Measurements from ENCODE around the gene CLDN9.

DNA sequence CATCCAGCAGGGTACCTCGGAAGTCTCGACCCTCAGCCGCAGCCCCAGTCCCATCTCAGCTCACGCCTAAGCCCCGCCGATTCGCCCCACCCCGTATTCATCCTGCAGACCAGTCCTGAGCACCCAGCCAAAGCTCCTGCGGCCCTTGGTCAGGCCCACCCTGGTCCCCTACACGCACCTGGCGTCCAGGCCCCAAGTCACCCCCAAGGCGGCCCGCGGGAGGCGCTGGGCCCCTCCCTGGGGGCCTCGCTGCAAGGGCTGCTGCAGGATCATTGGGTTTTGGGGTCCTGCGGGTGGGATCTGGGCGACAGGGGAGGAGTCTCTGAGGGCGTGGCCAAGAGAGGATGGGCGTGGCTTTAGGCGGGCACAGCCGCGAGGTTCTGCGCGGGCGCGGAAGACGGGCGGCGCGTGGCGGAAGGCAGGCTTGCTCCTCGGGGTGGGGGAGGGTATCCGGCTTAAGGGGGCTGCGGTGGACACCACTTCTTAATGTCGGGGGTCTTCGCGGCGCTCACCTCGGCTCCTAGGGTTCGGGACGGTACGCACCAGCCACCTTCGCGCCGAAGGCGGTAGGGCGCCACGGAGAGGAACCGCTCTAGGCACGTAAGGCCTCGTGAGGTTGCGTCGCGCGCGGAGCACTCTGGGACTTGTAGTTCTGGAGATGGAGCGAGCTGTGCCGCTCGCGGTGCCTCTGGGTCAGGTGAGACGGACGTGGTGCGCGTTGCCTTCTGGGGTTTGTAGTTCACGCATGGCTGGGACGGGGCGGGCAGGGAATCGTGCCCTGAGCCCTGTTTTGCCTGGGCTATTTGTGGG is 11.2 kb downstream of the CLDN9 start, which contains the start of the genes HCFC1R1 and THOC6:
- TF ChIP-seq ZNF70 (CRISPR knock-in tag; IDR thresholded peaks at IDR 0.05) = no peak
- TF ChIP-seq, protein P1, sequence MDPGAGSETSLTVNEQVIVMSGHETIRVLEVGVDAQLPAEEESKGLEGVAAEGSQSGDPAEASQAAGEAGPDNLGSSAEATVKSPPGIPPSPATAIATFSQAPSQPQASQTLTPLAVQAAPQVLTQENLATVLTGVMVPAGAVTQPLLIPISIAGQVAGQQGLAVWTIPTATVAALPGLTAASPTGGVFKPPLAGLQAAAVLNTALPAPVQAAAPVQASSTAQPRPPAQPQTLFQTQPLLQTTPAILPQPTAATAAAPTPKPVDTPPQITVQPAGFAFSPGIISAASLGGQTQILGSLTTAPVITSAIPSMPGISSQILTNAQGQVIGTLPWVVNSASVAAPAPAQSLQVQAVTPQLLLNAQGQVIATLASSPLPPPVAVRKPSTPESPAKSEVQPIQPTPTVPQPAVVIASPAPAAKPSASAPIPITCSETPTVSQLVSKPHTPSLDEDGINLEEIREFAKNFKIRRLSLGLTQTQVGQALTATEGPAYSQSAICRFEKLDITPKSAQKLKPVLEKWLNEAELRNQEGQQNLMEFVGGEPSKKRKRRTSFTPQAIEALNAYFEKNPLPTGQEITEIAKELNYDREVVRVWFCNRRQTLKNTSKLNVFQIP (CRISPR knock-in tag; IDR thresholded peaks at IDR 0.05; ENCODE audit: borderline replicate concordance, low read depth) = 0 out of 2 replicates have a peak, but pooled peaks have one; percentile 28
- TF ChIP-seq, protein P2, sequence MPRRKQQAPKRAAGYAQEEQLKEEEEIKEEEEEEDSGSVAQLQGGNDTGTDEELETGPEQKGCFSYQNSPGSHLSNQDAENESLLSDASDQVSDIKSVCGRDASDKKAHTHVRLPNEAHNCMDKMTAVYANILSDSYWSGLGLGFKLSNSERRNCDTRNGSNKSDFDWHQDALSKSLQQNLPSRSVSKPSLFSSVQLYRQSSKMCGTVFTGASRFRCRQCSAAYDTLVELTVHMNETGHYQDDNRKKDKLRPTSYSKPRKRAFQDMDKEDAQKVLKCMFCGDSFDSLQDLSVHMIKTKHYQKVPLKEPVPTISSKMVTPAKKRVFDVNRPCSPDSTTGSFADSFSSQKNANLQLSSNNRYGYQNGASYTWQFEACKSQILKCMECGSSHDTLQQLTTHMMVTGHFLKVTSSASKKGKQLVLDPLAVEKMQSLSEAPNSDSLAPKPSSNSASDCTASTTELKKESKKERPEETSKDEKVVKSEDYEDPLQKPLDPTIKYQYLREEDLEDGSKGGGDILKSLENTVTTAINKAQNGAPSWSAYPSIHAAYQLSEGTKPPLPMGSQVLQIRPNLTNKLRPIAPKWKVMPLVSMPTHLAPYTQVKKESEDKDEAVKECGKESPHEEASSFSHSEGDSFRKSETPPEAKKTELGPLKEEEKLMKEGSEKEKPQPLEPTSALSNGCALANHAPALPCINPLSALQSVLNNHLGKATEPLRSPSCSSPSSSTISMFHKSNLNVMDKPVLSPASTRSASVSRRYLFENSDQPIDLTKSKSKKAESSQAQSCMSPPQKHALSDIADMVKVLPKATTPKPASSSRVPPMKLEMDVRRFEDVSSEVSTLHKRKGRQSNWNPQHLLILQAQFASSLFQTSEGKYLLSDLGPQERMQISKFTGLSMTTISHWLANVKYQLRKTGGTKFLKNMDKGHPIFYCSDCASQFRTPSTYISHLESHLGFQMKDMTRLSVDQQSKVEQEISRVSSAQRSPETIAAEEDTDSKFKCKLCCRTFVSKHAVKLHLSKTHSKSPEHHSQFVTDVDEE (CRISPR knock-in tag; IDR thresholded peaks at IDR 0.05) = peak; percentile 19; the same call in 1 of the 2 replicates

All from SK-N-SH treated with all-trans-retinoic acid at 6 μM for 48 hours (cell line).